ENCODE data around the gene DYNC1I1. TPM values are rescaled to one million over a fixed set of nuclear protein-coding genes. Genes with fewer than 3 reads are reported as not detected.
A peak's percentile ranks its signal among the peaks of the same experiment; 100 is the strongest.

DYNC1I1 gene
- total and polyA plus RNA-seq, 4 donors, result 0.28 to 0.67 (median 0.39) TPM

DNA sequence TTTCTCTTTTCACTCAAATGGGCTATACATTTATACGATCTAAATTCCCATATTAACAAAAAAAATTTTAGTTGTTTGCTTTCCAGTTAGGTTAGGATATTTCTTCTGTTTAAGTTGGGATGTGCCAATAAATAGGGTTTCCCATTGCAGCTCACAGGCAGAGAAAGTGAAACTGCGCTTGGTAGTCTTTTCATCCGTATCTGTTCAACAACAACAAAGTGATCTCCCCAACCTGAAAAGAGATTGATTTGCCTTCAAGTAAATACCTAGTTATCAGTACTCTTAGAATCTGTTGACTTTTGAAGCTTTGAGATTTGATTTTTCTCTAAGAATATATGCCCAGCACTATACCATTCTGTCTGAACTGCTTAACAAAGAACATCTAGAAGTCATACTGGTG, 143.4 kb downstream of the DYNC1I1 start:
- WGBS, result 80% methylated on average over 3 of the region's 3 CpGs
- Histone ChIP-seq H3K4me3 (ENCODE audit: low read depth in 1 of 3, low read length in 3 of 3) (no peak overlapping the region), H3K36me3 (ENCODE audit: control insufficient read depth in 4 of 4, insufficient read depth in 3 of 4, low read depth in 1 of 4, low read length in 3 of 4) (no peaks in the 10 kb centered on the region), H3K4me1 (ENCODE audit: control insufficient read depth in 4 of 4, insufficient read depth in 4 of 4, low read length in 3 of 4) (peaks cover 0 to 9% (median 2%) of the 10 kb centered on the region in 4 donors), H3K9me3 (ENCODE audit: control insufficient read depth in 4 of 4, low read length in 3 of 4) (no peaks in the 10 kb centered on the region), H3K27me3 (ENCODE audit: control insufficient read depth in 4 of 4, insufficient read depth in 4 of 4, low read length in 3 of 4) (no peaks in the 10 kb centered on the region), H3K27ac (ENCODE audit: low read depth in 1 of 2, low read length in 2 of 2) (no peak overlapping the region), H3K9ac (ENCODE audit: low read depth in 1 of 2, low read length in 2 of 2) (no peak overlapping the region)
- TF ChIP-seq NR2F2 (IDR thresholded peaks at IDR 0.05) (no peak), FOXA1 (IDR thresholded peaks at IDR 0.05) (no peak), RAD21 (IDR thresholded peaks at IDR 0.05) (no peak), SP1 (IDR thresholded peaks at IDR 0.05) (no peak), JUND (IDR thresholded peaks at IDR 0.05) (no peak), EGR1 (IDR thresholded peaks at IDR 0.05; ENCODE audit: low read depth in 2 of 2) (no peak), FOXA2 (IDR thresholded peaks at IDR 0.05) (no peak), YY1 (IDR thresholded peaks at IDR 0.05) (no peak)
- TF ChIP-seq, protein P1, sequence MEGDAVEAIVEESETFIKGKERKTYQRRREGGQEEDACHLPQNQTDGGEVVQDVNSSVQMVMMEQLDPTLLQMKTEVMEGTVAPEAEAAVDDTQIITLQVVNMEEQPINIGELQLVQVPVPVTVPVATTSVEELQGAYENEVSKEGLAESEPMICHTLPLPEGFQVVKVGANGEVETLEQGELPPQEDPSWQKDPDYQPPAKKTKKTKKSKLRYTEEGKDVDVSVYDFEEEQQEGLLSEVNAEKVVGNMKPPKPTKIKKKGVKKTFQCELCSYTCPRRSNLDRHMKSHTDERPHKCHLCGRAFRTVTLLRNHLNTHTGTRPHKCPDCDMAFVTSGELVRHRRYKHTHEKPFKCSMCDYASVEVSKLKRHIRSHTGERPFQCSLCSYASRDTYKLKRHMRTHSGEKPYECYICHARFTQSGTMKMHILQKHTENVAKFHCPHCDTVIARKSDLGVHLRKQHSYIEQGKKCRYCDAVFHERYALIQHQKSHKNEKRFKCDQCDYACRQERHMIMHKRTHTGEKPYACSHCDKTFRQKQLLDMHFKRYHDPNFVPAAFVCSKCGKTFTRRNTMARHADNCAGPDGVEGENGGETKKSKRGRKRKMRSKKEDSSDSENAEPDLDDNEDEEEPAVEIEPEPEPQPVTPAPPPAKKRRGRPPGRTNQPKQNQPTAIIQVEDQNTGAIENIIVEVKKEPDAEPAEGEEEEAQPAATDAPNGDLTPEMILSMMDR (IDR thresholded peaks at IDR 0.05; ENCODE audit: low read depth, low read length, missing input control), result no peak
- TF ChIP-seq, protein P2, sequence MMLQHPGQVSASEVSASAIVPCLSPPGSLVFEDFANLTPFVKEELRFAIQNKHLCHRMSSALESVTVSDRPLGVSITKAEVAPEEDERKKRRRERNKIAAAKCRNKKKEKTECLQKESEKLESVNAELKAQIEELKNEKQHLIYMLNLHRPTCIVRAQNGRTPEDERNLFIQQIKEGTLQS (IDR thresholded peaks at IDR 0.05), result no peak
- TF ChIP-seq, protein P3, sequence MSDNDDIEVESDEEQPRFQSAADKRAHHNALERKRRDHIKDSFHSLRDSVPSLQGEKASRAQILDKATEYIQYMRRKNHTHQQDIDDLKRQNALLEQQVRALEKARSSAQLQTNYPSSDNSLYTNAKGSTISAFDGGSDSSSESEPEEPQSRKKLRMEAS (IDR thresholded peaks at IDR 0.05), result no peak
- DNase-seq (ENCODE audit: low spot score), result no peak

DNA sequence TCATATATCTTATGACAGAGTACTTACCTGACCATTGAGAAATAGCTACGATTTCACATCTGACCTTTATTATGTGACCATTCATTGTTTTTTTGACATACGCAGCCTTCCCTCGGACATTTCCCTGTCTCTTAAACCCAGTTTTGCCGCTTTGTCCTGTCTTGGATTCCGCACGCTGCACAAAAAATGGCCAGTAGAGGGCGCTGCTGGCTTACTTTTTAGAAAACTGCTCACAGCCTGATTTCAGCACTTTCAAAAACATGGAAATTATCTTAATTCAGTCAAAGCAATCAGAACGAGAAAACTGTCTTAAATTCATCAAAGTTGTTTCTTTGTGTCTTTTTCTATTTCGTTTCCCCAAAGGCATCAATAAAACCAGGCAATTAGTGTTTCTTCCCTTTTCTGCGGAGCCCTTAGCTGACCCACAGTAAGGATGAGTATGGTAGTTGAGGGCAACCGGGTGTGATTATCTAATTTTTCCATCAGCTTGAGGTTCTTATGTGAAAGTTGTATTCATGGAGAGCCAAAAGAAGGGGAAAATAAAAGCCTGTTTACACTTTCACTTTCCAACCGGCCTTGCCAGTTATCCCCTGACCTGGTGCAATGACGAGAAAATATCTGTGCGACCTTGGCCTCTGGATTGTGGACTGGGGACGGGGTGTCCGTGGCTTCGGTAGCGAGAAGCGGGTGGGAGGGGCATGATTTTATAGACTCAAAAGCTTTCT, 144.4 kb downstream of the DYNC1I1 start:
- H3K27ac ChIP-seq (ENCODE audit: low read depth in 1 of 2, low read length in 2 of 2), result peak overlapping the region; percentile 69 to 84
- DNase-seq (ENCODE audit: low spot score), result peak; percentile 84
- H3K27me3 ChIP-seq (ENCODE audit: control insufficient read depth in 4 of 4, insufficient read depth in 4 of 4, low read length in 3 of 4), result no peaks in the 10 kb centered on the region
- no peaks in the 10 kb centered on the region for H3K9me3 ChIP-seq (ENCODE audit: control insufficient read depth in 4 of 4, low read length in 3 of 4)
- no peaks in the 10 kb centered on the region for H3K36me3 ChIP-seq (ENCODE audit: control insufficient read depth in 4 of 4, insufficient read depth in 3 of 4, low read depth in 1 of 4, low read length in 3 of 4)
- WGBS, result 13% methylated on average over 19 of the region's 19 CpGs
- H3K4me1 ChIP-seq (ENCODE audit: control insufficient read depth in 4 of 4, insufficient read depth in 4 of 4, low read length in 3 of 4), result peaks cover 0 to 9% (median 2%) of the 10 kb centered on the region in 4 donors
- peak overlapping the region; percentile 36 for H3K9ac ChIP-seq (ENCODE audit: low read depth in 1 of 2, low read length in 2 of 2)
- H3K4me3 ChIP-seq (ENCODE audit: low read depth in 1 of 3, low read length in 3 of 3), result peak overlapping the region; percentile 47 to 71 (median 62)
- TF ChIP-seq NR2F2 (IDR thresholded peaks at IDR 0.05), result peak; percentile 40
- TF ChIP-seq, protein P1 (IDR thresholded peaks at IDR 0.05; ENCODE audit: low read depth, low read length, missing input control), result peak; percentile 94
- no peak for TF ChIP-seq EGR1 (IDR thresholded peaks at IDR 0.05; ENCODE audit: low read depth in 2 of 2)
- no peak for TF ChIP-seq GABPA (IDR thresholded peaks at IDR 0.05 in 1 of 2, conservative IDR thresholded peaks at IDR 0.05 in 1 of 2)
- TF ChIP-seq, protein P3 (IDR thresholded peaks at IDR 0.05), result peak; percentile 52
- no peak for TF ChIP-seq TAF1 (conservative IDR thresholded peaks at IDR 0.05)
- TF ChIP-seq, protein P2 (IDR thresholded peaks at IDR 0.05), result peak; percentile 13
- no peak for TF ChIP-seq YY1 (IDR thresholded peaks at IDR 0.05)
- peak; percentile 89 to 94 for TF ChIP-seq RAD21 (IDR thresholded peaks at IDR 0.05)
- TF ChIP-seq JUND (IDR thresholded peaks at IDR 0.05), result peak in 1 of 2 donors; percentile 47
- TF ChIP-seq RXRA (IDR thresholded peaks at IDR 0.05), result peak; percentile 66 to 68
- peak; percentile 80 for TF ChIP-seq SP1 (IDR thresholded peaks at IDR 0.05)
- peak; percentile 54 for TF ChIP-seq FOXA2 (IDR thresholded peaks at IDR 0.05)
- TF ChIP-seq HNF4A (conservative IDR thresholded peaks at IDR 0.05), result peak; percentile 96
- TF ChIP-seq HNF4G (IDR thresholded peaks at IDR 0.05), result peak; percentile 75
- TF ChIP-seq FOXA1 (IDR thresholded peaks at IDR 0.05), result peak; percentile 23
